Transverse colon (tissue), 4 donors: ENCODE measurements around the gene ACER3. TPM values are rescaled to one million over a fixed set of nuclear protein-coding genes. Genes with fewer than 3 reads are reported as not detected.

ENCODE experiments used
- DNase-seq: peaks from one replicate; pipeline ENCODE4 v3.0.0-alpha.2; 2019
- H3K27ac ChIP-seq, 4 donors: fragments of 200-600 bp; sonication (generic); 2 replicates each; pipeline ENCODE4 v1.5.1; 2016 to 2018; ENCODE audit warnings: inconsistent platforms in 4 of 4
- H3K27me3 ChIP-seq: fragments of 200-600 bp; sonication (generic); 2 replicates; pipeline ENCODE4 v1.5.1; 2017; ENCODE audit warnings: inconsistent platforms
- H3K36me3 ChIP-seq, 4 donors: fragments of 200-600 bp; sonication (generic); 2 replicates each; pipeline ENCODE4 v1.5.1; 2017 to 2019; ENCODE audit warnings: inconsistent platforms in 4 of 4
- H3K4me1 ChIP-seq, 4 donors: fragments of 200-600 bp; sonication (generic); 2 replicates each; pipeline ENCODE4 v1.5.1; 2017 to 2020; ENCODE audit warnings: inconsistent platforms in 4 of 4
- H3K4me3 ChIP-seq, 4 donors: fragments of 200-600 bp; sonication (generic); 1 replicate in 1 of 4; 2 replicates in 3 of 4; pipeline versions ENCODE4 v1.5.1 to v1.6.1; 2017 to 2019; ENCODE audit warnings: inconsistent platforms in 4 of 4
- H3K9me3 ChIP-seq, 2 donors: fragments of 200-600 bp; sonication (generic); 2 replicates each; pipeline ENCODE4 v1.5.1; 2017 to 2019; ENCODE audit warnings: inconsistent platforms in 2 of 2
- CTCF ChIP-seq, 5 experiments: fragments of 200-600 bp in 3 of 5; fragments of 450-650 bp in 2 of 5; sonication (generic) in 3 of 5; IDR thresholded peaks; 1 replicate in 2 of 5; 2 replicates in 3 of 5; pipeline ENCODE4 v1.5.1; 2016 to 2017; ENCODE audit warnings: antibody characterized with exemption in 5 of 5, inconsistent platforms in 3 of 5, mild to moderate bottlenecking in 2 of 5, moderate library complexity in 1 of 5
- EP300 ChIP-seq: sonication (generic); formaldehyde crosslinking; IDR thresholded peaks from one replicate; pipeline ENCODE4 v1.6.1; 2017; ENCODE audit warnings: antibody characterized with exemption, low read depth
- POLR2A ChIP-seq: fragments of 450-650 bp; IDR thresholded peaks from one replicate; pipeline ENCODE4 v1.6.1; 2016; ENCODE audit warnings: antibody characterized with exemption, mild to moderate bottlenecking, moderate library complexity
- POLR2AphosphoS5 ChIP-seq, 3 donors: sonication (generic); formaldehyde crosslinking; IDR thresholded peaks; one replicate each; pipeline ENCODE4 v1.6.1; 2016; ENCODE audit warnings: antibody characterized with exemption in 3 of 3
- WGBS, 2 donors: methylation state at CpG; one replicate each; pipeline ENCODE4 v1.1.5; 2018; ENCODE audit warnings: low coverage in 1 of 2; 5-methylcytosine and 5-hydroxymethylcytosine counted together
- in situ Hi-C, 4 donors: fragments of 200-750 bp; cut with MboI; loops; one replicate each; pipeline versions ENCODE4 v1.15.0 to v1.15.1; 2017; ENCODE audit warnings: low sequenced_read_pairs in 3 of 4, low pct_ligation_motif_present in 1 of 4, low pct_unique_long_range_greater_than_20kb in 1 of 4
- intact Hi-C: fragments of 100-400 bp; cut with DNase I; formaldehyde crosslinking; loops from one replicate; pipeline ENCODE4 v1.15.1; 2023; ENCODE audit warnings: low total_unique reads
- total RNA-seq, 4 donors: library from RNA; depleted of rRNA; stranded (reverse); fragments of >200 nt; gene quantifications; one replicate each; pipeline ENCODE4 v1.1.0, GENCODE V29; 2016

ACER3 gene
- total RNA-seq, 4 donors from 2014 or later = 8.8 to 72.2 (median 29.4) TPM

- Histone ChIP-seq H3K4me3 (peak overlapping the region in 3 of 4 donors; percentile 13 to 53 (median 31)), H3K9me3 (no peaks in the 10 kb centered on the region), H3K36me3 (no peaks in the 10 kb centered on the region), H3K27me3 (peaks cover 30% of the 10 kb centered on the region), H3K4me1 (peaks cover 9 to 22% (median 15%) of the 10 kb centered on the region in 4 donors), H3K27ac (peak overlapping the region in 3 of 4 donors; percentile 4 to 15 (median 14))
- 24% methylated on average over 101 of the region's 109 CpGs; no CpG with 5 or more reads in 1 of the 2 donors for WGBS, 2 donors
- intact Hi-C loops = loop anchor here (10.0 kb wide), 1 partner anchor 145 kb away; no protein-coding TSS in a partner anchor
- TF ChIP-seq POLR2AphosphoS5 (IDR thresholded peaks at IDR 0.05) (peak in 1 of 3 donors; percentile 23), POLR2A (no peak), CTCF (IDR thresholded peaks at IDR 0.05) (peak; percentile 44 to 77 (median 52))
- DNase-seq = peak; percentile 74
- in situ Hi-C loops = loop anchor here in 3 of 4 donors (10.0 to 25.0 kb wide), 5 partner anchors 115 to 302 kb away; no protein-coding TSS in a partner anchor
These were observed 179.0 kb downstream of the ACER3 start for GRCh38 chr11:77039491-77040400.

GRCh38 chr11:77040401-77040777 lies 179.7 kb downstream of the ACER3 start:
- no peaks in the 10 kb centered on the region for H3K36me3 ChIP-seq
- in situ Hi-C loops = loop anchor here in 3 of 4 donors (10.0 to 25.0 kb wide), 5 partner anchors 116 to 303 kb away; no protein-coding TSS in a partner anchor

GRCh38 chr11:77040889-77041288 lies 180.2 kb downstream of the ACER3 start:
- no peaks in the 10 kb centered on the region for H3K36me3 ChIP-seq
- 94% methylated on average over 13 of the region's 13 CpGs; no CpG with 5 or more reads in 1 of the 2 donors for WGBS, 2 donors
- in situ Hi-C loops = loop anchor here in 3 of 4 donors (10.0 to 25.0 kb wide), 5 partner anchors 116 to 304 kb away; no protein-coding TSS in a partner anchor

More at GRCh38 chr11:77040401-77040777, 179.7 kb downstream of the ACER3 start:
- Histone ChIP-seq H3K27me3 (peaks cover 30% of the 10 kb centered on the region), H3K27ac (no peak overlapping the region), H3K9me3 (no peaks in the 10 kb centered on the region), H3K4me1 (peaks cover 9 to 17% (median 12%) of the 10 kb centered on the region in 4 donors), H3K4me3 (no peak overlapping the region)
- intact Hi-C loops = loop anchor here (10.0 kb wide), 1 partner anchor 144 kb away; no protein-coding TSS in a partner anchor
- TF ChIP-seq CTCF (IDR thresholded peaks at IDR 0.05) = no peak
- no peak for TF ChIP-seq POLR2A
- TF ChIP-seq POLR2AphosphoS5 (IDR thresholded peaks at IDR 0.05) = no peak
- no peak for TF ChIP-seq EP300
- WGBS, 2 donors = 80% methylated on average over 37 of the region's 37 CpGs; no CpG with 5 or more reads in 1 of the 2 donors
- no peak for DNase-seq

More at GRCh38 chr11:77040889-77041288, 180.2 kb downstream of the ACER3 start:
- Histone ChIP-seq H3K27ac (no peak overlapping the region), H3K9me3 (no peaks in the 10 kb centered on the region), H3K27me3 (peaks cover 33% of the 10 kb centered on the region), H3K4me3 (no peak overlapping the region), H3K4me1 (peaks cover 9 to 16% (median 13%) of the 10 kb centered on the region in 4 donors)
- TF ChIP-seq POLR2A = no peak
- TF ChIP-seq POLR2AphosphoS5 (IDR thresholded peaks at IDR 0.05) = no peak
- TF ChIP-seq CTCF (IDR thresholded peaks at IDR 0.05) = no peak
- no peak for TF ChIP-seq EP300
- no peak for DNase-seq
- intact Hi-C loops = loop anchor here (10.0 kb wide), 1 partner anchor 144 kb away; no protein-coding TSS in a partner anchor
